IMR-90 (cell line): ENCODE results near the gene SLC19A1. TPM values are rescaled to one million over a fixed set of nuclear protein-coding genes. Genes with fewer than 3 reads are reported as not detected.

ENCODE experiments used
- ATAC-seq: fragments of 200-7000 bp; cut with Tn5 transposase; 2 replicates; pipeline ENCODE4 v1.9.1; 2020; ENCODE audit warnings: low read depth, mild to moderate bottlenecking, moderate library complexity
- BruUV-seq: library from RNA; stranded (reverse); fragments of 400-500 nt; replicated peaks from 2 replicates; lab custom pipeline; 2021; lab: Mats Ljungman, UMichigan
- CTCF ChIA-PET: fragments of 300-600 bp; formaldehyde crosslinking; extraction: SDS; loops from one replicate; lab custom pipeline; 2021; ENCODE audit warnings: antibody characterized with exemption; lab: Yijun Ruan, JAX
- POLR2A ChIA-PET: fragments of 300-600 bp; sonication (Branson Sonifier 250); formaldehyde crosslinking; loops from one replicate; lab custom pipeline; 2022; ENCODE audit warnings: antibody characterized with exemption; ENCODE audit not compliant: unreplicated experiment; lab: Charles Lee
- DNase-seq: peaks from one replicate; pipeline ENCODE4 v3.0.0; 2013
- H2AFZ ChIP-seq: replicated peaks from 2 replicates; pipeline ENCODE3; 2013; ENCODE audit warnings: low read length, mild to moderate bottlenecking; ENCODE audit not compliant: poor library complexity
- H2AK5ac ChIP-seq: 2 replicates; pipeline ENCODE4 v1.6.1; 2013; ENCODE audit warnings: low read depth, low read length, inconsistent platforms
- H2AK9ac ChIP-seq: replicated peaks from 2 replicates; pipeline ENCODE3; 2013; ENCODE audit warnings: mild to moderate bottlenecking, low read depth, low read length, moderate library complexity; ENCODE audit not compliant: poor library complexity
- H2BK120ac ChIP-seq: 2 replicates; pipeline ENCODE4 v1.6.1; 2013; ENCODE audit warnings: low read depth, low read length, inconsistent platforms
- H2BK15ac ChIP-seq: 3 replicates; pipeline ENCODE4 v1.6.1; 2013; ENCODE audit warnings: low read depth, low read length, inconsistent platforms
- H2BK20ac ChIP-seq: 2 replicates; pipeline ENCODE4 v1.6.1; 2013; ENCODE audit warnings: low read depth, mild to moderate bottlenecking, inconsistent platforms, low read length, moderate library complexity
- H2BK5ac ChIP-seq: 2 replicates; pipeline ENCODE4 v1.6.1; 2013; ENCODE audit warnings: mild to moderate bottlenecking, low read depth, low read length, inconsistent platforms; ENCODE audit not compliant: poor library complexity, severe bottlenecking
- H3K14ac ChIP-seq: replicated peaks from 2 replicates; pipeline ENCODE4 v1.6.1; 2013; ENCODE audit warnings: low read depth, low read length, inconsistent platforms
- H3K18ac ChIP-seq: 2 replicates; pipeline ENCODE4 v1.6.1; 2013; ENCODE audit warnings: low read depth, low read length, control low read depth
- H3K23ac ChIP-seq: 2 replicates; pipeline ENCODE4 v1.6.1; 2013; ENCODE audit warnings: low read depth, low read length, inconsistent platforms
- H3K27ac ChIP-seq: 2 replicates; pipeline ENCODE4 v1.5.1; 2013; ENCODE audit warnings: mild to moderate bottlenecking, control low read depth, low read length; ENCODE audit not compliant: insufficient read depth
- H3K27me3 ChIP-seq: 2 replicates; pipeline ENCODE4 v1.6.1; 2013; ENCODE audit warnings: low read length; ENCODE audit not compliant: control insufficient read depth, insufficient read depth
- H3K36me3 ChIP-seq: 2 replicates; pipeline ENCODE4 v1.6.1; 2013; ENCODE audit warnings: low read length, mixed read lengths; ENCODE audit not compliant: control insufficient read depth, insufficient read depth
- H3K4ac ChIP-seq: 2 replicates; pipeline ENCODE4 v1.6.1; 2013; ENCODE audit warnings: low read depth, low read length, inconsistent platforms
- H3K4me1 ChIP-seq: 2 replicates; pipeline ENCODE4 v1.6.1; 2013; ENCODE audit warnings: low read length, mixed read lengths; ENCODE audit not compliant: control insufficient read depth, insufficient read depth
- H3K4me2 ChIP-seq: 2 replicates; pipeline ENCODE4 v1.6.1; 2013; ENCODE audit warnings: low read depth, mild to moderate bottlenecking, control low read depth, low read length, moderate library complexity
- H3K4me3 ChIP-seq: 2 replicates; pipeline ENCODE4 v1.5.1; 2013; ENCODE audit warnings: low read depth, mild to moderate bottlenecking, control low read depth, low read length, moderate library complexity; ENCODE audit not compliant: insufficient read depth
- H3K56ac ChIP-seq: 2 replicates; pipeline ENCODE4 v1.6.1; 2013; ENCODE audit warnings: low read length, inconsistent platforms; ENCODE audit not compliant: insufficient read depth; ENCODE audit errors: extremely low read depth
- H3K79me1 ChIP-seq, 2 experiments: 2 replicates each; pipeline ENCODE4 v1.6.1; 2013; ENCODE audit warnings: low read length in 2 of 2, inconsistent platforms in 1 of 2, low read depth in 1 of 2
- H3K9ac ChIP-seq: 2 replicates; pipeline ENCODE4 v1.6.1; 2013; ENCODE audit warnings: low read depth, low read length, control low read depth
- H3K9me1 ChIP-seq: 2 replicates; pipeline ENCODE4 v1.6.1; 2013; ENCODE audit warnings: low read length, inconsistent platforms; ENCODE audit not compliant: insufficient read depth
- H3K9me3 ChIP-seq: 2 replicates; pipeline ENCODE4 v1.6.1; 2013; ENCODE audit warnings: low read length; ENCODE audit not compliant: control insufficient read depth, insufficient read depth
- H4K20me1 ChIP-seq: 2 replicates; pipeline ENCODE4 v1.6.1; 2013; ENCODE audit warnings: low read length, inconsistent platforms; ENCODE audit not compliant: insufficient read depth
- H4K5ac ChIP-seq: 2 replicates; pipeline ENCODE4 v1.6.1; 2013; ENCODE audit warnings: mild to moderate bottlenecking, low read depth, low read length, control low read depth
- H4K8ac ChIP-seq, 2 experiments: 2 replicates each; pipeline ENCODE4 v1.6.1; 2013; ENCODE audit warnings: low read depth in 2 of 2, low read length in 2 of 2, control low read depth in 1 of 2, inconsistent platforms in 1 of 2
- H4K91ac ChIP-seq: 2 replicates; pipeline ENCODE4 v1.6.1; 2013; ENCODE audit warnings: low read depth, low read length, inconsistent platforms; ENCODE audit not compliant: insufficient read depth
- BHLHE40 ChIP-seq: fragments of 150-350 bp; IDR thresholded peaks from 2 replicates; pipeline ENCODE4 v1.6.1; 2016; ENCODE audit warnings: mild to moderate bottlenecking, low read depth, low read length
- CEBPB ChIP-seq: IDR thresholded peaks from 2 replicates; pipeline ENCODE4 v1.6.1; 2012; ENCODE audit warnings: low read depth, low read length, improper control_type of control experiment
- CTCF ChIP-seq: conservative IDR thresholded peaks from 2 replicates; pipeline ENCODE4 v1.5.1; 2012; ENCODE audit warnings: mild to moderate bottlenecking, low read depth, low read length, improper control_type of control experiment
- ELK1 ChIP-seq: fragments of 150-350 bp; IDR thresholded peaks from 2 replicates; pipeline ENCODE4 v1.6.1; 2016; ENCODE audit warnings: low read depth, mild to moderate bottlenecking, low read length, moderate library complexity, borderline replicate concordance
- MAFK ChIP-seq: IDR thresholded peaks from 2 replicates; pipeline ENCODE4 v1.6.1; 2012; ENCODE audit warnings: low read depth, low read length, improper control_type of control experiment
- NFE2L2 ChIP-seq: fragments of 150-350 bp; IDR thresholded peaks from 2 replicates; pipeline ENCODE4 v1.6.1; 2016; ENCODE audit warnings: low read depth, mild to moderate bottlenecking, low read length
- POLR2A ChIP-seq: IDR thresholded peaks from 2 replicates; pipeline ENCODE4 v1.6.1; 2012; ENCODE audit warnings: mild to moderate bottlenecking, low read depth, low read length
- RFX5 ChIP-seq: IDR thresholded peaks from 2 replicates; pipeline ENCODE4 v1.8.0; 2012; ENCODE audit warnings: low read depth, mild to moderate bottlenecking, low read length, moderate library complexity
- WGBS, 2 experiments: methylation state at CpG; one replicate each; pipeline versions ENCODE4 v1.1.5 to v1.1.7; 2013; ENCODE audit warnings: missing lambda C conversion rate in 2 of 2; ENCODE audit not compliant: insufficient read length in 1 of 2; ENCODE audit errors: extremely low coverage in 2 of 2; 5-methylcytosine and 5-hydroxymethylcytosine counted together
- dilution Hi-C: fragments of 300-500 bp; cut with HindIII; formaldehyde crosslinking; loops from one replicate; pipeline ENCODE4 v1.14.3; 2018; ENCODE audit warnings: low sequenced_read_pairs; ENCODE audit not compliant: unreplicated experiment
- in situ Hi-C: fragments of 300-500 bp; cut with MboI; formaldehyde crosslinking; loops from 3 replicates; pipeline ENCODE4 v1.14.3; 2019; ENCODE audit warnings: low sequenced_read_pairs, inconsistent platforms, mixed read lengths
- intact Hi-C: fragments of 100-400 bp; cut with micrococcal nuclease; formaldehyde crosslinking; loops from 2 replicates; pipeline ENCODE4 v1.10.0; 2022
- polyA plus RNA-seq, 3 experiments: library from polyadenylated mRNA; depleted of rRNA; stranded (reverse); fragments of >200 nt; gene quantifications; 2 replicates each; pipeline ENCODE4 v1.2.3, GENCODE V29; 2012; ENCODE audit warnings: low replicate concordance in 1 of 3
- total RNA-seq: library from RNA; depleted of rRNA; stranded (reverse); fragments of >200 nt; gene quantifications from 2 replicates; pipeline ENCODE4 v1.2.3, GENCODE V29; 2012

Gene SLC19A1
- total and polyA plus RNA-seq, 2 of the 4 experiments (the other 2 are of a cell fraction), result 2.2 to 16.2 TPM

GRCh38 chr21:45478816-45479669 lies 63.2 kb downstream of the SLC19A1 start:
- no peak overlapping the region for H3K4me2 ChIP-seq
- H3K4ac ChIP-seq, result no peak overlapping the region
- no peak overlapping the region for H3K56ac ChIP-seq
- no peak overlapping the region for H3K9ac ChIP-seq
- H2BK20ac ChIP-seq, result no peak overlapping the region
- no peak overlapping the region for H3K27ac ChIP-seq
- H3K4me1 ChIP-seq, result peaks cover 5% of the 10 kb centered on the region
- no peak overlapping the region for H2BK15ac ChIP-seq
- intact Hi-C loops, result loop anchor here (5.0 kb wide), 2 partner anchors 343 to 443 kb away; no protein-coding TSS in a partner anchor
- no peaks in the 10 kb centered on the region for H3K9me3 ChIP-seq
- no peak overlapping the region for H3K18ac ChIP-seq
- TF ChIP-seq BHLHE40 (no peak), CTCF (no peak), NFE2L2 (no peak), RFX5 (no peak), ELK1 (no peak), CEBPB (no peak), POLR2A (no peak), MAFK (no peak)
- no peak overlapping the region for H3K4me3 ChIP-seq
- H3K9me1 ChIP-seq, result peaks cover 16% of the 10 kb centered on the region
- H2AK5ac ChIP-seq, result peak overlapping the region; percentile 13; the same call in 1 of the 2 replicates
- no peak overlapping the region for H3K23ac ChIP-seq
- in situ Hi-C loops, result no loop called here
- H4K8ac ChIP-seq, result no peak overlapping the region
- H4K5ac ChIP-seq, result no peak overlapping the region
- H3K79me1 ChIP-seq, result peaks cover 11 to 30% of the 10 kb centered on the region in 2 experiments; a peak in 3 of 4 replicates
- no peak overlapping the region for H2AFZ ChIP-seq
- no peak for DNase-seq
- H2BK5ac ChIP-seq, result no peak overlapping the region
- peak overlapping the region; percentile 50 for H2AK9ac ChIP-seq
- no peak overlapping the region for H3K14ac ChIP-seq
- no TSS peak for BruUV-seq
- 92% methylated on average over 16 of the region's 31 CpGs; no CpG with 5 or more reads in 1 of the 2 experiments for WGBS, 2 experiments
- peaks cover 17% of the 10 kb centered on the region for H4K20me1 ChIP-seq
- dilution Hi-C loops, result no loop called here
- H3K36me3 ChIP-seq, result peaks cover 90% of the 10 kb centered on the region
- H4K91ac ChIP-seq, result no peak overlapping the region
- POLR2A ChIA-PET, result no interaction called here
- CTCF ChIA-PET, result interaction anchor here (0.6 kb wide), 1 partner anchor 178 kb away, joined by 3 read pairs; no protein-coding TSS in a partner anchor
- no peak overlapping the region for H2BK120ac ChIP-seq
- H3K27me3 ChIP-seq, result no peaks in the 10 kb centered on the region
- no peak for ATAC-seq
